ENCODE measurements around the gene CDK12. TPM values are rescaled to one million over a fixed set of nuclear protein-coding genes. Genes with fewer than 3 reads are reported as not detected.

Gene CDK12
- total RNA-seq, 1 donor from 2014 or later = 63.0 TPM

DNA sequence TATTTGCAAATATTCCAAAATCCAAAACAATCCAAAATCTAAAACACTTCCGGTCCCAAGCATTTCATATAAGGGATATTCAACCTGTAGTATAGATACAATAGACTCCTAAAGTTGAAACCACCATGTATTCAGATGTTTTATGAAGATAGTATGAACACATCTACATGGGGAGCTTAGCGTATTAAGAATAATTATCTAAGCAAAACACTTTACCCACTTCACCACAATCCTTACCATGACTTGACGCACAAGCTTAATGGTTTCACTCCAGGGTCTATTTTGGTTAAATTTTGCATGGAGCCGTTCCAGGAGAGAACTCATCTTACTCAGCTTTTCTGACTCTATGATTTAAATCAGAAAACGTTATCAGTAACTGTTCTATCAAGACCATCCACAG is 13.7 kb upstream of the CDK12 start:
- Mint-ChIP-seq H3K4me3 (ENCODE audit: unreplicated experiment) (peak overlapping the region; percentile 7), H3K36me3 (ENCODE audit: low read depth, unreplicated experiment) (peaks cover 13% of the 10 kb centered on the region)

GRCh38 chr17:39450051-39450450 is 11.2 kb upstream of the CDK12 start:
- DNase-seq (ENCODE audit: low spot score) = no peak
- Mint-ChIP-seq H3K27me3 (ENCODE audit: unreplicated experiment) (peaks cover 6% of the 10 kb centered on the region), H3K4me1 (ENCODE audit: unreplicated experiment) (peaks cover 11% of the 10 kb centered on the region), H3K27ac (ENCODE audit: unreplicated experiment) (peak overlapping the region; percentile 97), H3K9me3 (ENCODE audit: unreplicated experiment) (no peaks in the 10 kb centered on the region), H3K4me3 (ENCODE audit: unreplicated experiment) (peak overlapping the region; percentile 98), H3K36me3 (ENCODE audit: low read depth, unreplicated experiment) (peaks cover 4% of the 10 kb centered on the region)
- no peak for TF ChIP-seq CTCF (IDR thresholded peaks at IDR 0.05; ENCODE audit: unreplicated experiment)

More for the DNA sequence above, 13.7 kb upstream of the CDK12 start:
- DNase-seq (ENCODE audit: low spot score) = no peak
- H3K27ac Mint-ChIP-seq (ENCODE audit: unreplicated experiment) = no peak overlapping the region
- TF ChIP-seq CTCF (IDR thresholded peaks at IDR 0.05; ENCODE audit: unreplicated experiment) = no peak
- peaks cover 6% of the 10 kb centered on the region for H3K27me3 Mint-ChIP-seq (ENCODE audit: unreplicated experiment)
- H3K9me3 Mint-ChIP-seq (ENCODE audit: unreplicated experiment) = no peaks in the 10 kb centered on the region
- peaks cover 11% of the 10 kb centered on the region for H3K4me1 Mint-ChIP-seq (ENCODE audit: unreplicated experiment)

DNA sequence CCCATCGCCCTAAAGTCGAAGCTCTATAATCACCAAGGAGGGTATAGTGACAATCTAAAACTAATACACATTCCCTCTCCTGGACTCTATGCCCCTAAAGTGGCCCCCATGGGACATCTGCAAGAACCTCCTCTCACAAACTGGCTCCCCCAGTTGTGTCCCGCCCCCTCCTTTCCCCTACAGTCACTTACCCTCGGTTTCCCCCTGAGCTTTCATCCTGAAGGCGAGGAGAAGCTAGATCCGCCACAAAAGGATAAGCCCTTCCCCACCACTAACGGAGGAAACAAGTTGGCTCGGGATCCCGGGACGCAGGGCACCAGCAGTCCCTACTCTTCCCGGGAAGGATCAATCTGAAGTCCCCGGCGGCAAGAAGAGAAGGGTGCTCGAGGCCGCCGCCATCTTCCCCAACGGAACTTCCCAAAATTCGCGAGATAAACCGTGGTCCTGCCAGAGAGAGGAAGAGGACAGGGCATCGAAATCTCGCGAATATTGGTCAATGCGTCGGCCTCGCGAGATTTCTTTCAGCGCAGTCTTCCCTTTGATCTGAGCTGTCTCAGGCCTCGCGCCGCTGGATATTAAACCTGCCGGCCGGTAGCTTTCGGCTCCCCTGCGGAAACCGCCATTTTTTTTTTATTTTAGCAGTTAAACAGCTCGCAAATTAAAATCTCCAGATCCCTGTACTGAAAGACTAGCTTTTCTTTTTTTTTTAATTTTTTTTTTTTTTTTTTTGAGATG is 10.3 kb upstream of the CDK12 start, which contains the start of gene MED1:
MED1 (minus strand) TSS at position 417 of the 735 bp plus-strand sequence; CDS start at position 216, 201 bp downstream.
- peaks cover 6% of the 10 kb centered on the region for H3K27me3 Mint-ChIP-seq (ENCODE audit: unreplicated experiment)
- H3K4me1 Mint-ChIP-seq (ENCODE audit: unreplicated experiment) = peaks cover 11% of the 10 kb centered on the region
- no peaks in the 10 kb centered on the region for H3K9me3 Mint-ChIP-seq (ENCODE audit: unreplicated experiment)
- H3K36me3 Mint-ChIP-seq (ENCODE audit: low read depth, unreplicated experiment) = peaks cover 4% of the 10 kb centered on the region
- peak within 1 kb of the TSS; percentile 97 for H3K27ac Mint-ChIP-seq (ENCODE audit: unreplicated experiment)
- H3K4me3 Mint-ChIP-seq (ENCODE audit: unreplicated experiment) = peak within 1 kb of the TSS; percentile 98
- no peak for TF ChIP-seq CTCF (IDR thresholded peaks at IDR 0.05; ENCODE audit: unreplicated experiment)
- peak; percentile 92 for DNase-seq (ENCODE audit: low spot score)

DNA sequence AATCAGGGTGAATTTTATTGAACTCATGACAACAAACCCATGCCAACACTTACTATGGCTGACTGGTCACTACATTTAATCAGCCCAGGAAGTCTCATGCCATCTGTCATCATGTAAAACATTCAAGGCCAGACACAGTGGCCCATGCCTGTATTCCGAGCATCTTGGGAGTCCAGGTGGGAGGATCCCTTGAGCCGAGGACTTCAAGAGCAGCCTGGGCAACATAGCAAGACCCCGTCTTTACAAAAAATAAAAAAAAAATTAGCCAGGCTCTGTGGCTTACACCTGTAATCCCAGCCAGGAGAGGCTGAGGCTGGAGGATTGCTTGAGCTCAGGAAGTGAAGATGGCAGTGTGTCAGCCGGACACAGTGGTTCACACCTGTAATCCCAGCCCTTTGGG is 5.4 kb upstream of the CDK12 start:
- Mint-ChIP-seq H3K4me1 (ENCODE audit: unreplicated experiment) (peaks cover under 1% of the 10 kb centered on the region), H3K4me3 (ENCODE audit: unreplicated experiment) (no peak overlapping the region), H3K27me3 (ENCODE audit: unreplicated experiment) (peaks cover 4% of the 10 kb centered on the region), H3K9me3 (ENCODE audit: unreplicated experiment) (no peaks in the 10 kb centered on the region), H3K27ac (ENCODE audit: unreplicated experiment) (no peak overlapping the region), H3K36me3 (ENCODE audit: low read depth, unreplicated experiment) (peaks cover 4% of the 10 kb centered on the region)
- no peak for DNase-seq (ENCODE audit: low spot score)
- no peak for TF ChIP-seq CTCF (IDR thresholded peaks at IDR 0.05; ENCODE audit: unreplicated experiment)

DNA sequence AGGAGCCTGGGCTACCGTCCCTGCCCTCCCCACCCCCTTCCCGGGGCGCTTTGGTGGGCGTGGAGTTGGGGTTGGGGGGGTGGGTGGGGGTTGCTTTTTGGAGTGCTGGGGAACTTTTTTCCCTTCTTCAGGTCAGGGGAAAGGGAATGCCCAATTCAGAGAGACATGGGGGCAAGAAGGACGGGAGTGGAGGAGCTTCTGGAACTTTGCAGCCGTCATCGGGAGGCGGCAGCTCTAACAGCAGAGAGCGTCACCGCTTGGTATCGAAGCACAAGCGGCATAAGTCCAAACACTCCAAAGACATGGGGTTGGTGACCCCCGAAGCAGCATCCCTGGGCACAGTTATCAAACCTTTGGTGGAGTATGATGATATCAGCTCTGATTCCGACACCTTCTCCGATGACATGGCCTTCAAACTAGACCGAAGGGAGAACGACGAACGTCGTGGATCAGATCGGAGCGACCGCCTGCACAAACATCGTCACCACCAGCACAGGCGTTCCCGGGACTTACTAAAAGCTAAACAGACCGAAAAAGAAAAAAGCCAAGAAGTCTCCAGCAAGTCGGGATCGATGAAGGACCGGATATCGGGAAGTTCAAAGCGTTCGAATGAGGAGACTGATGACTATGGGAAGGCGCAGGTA is 762 bp downstream of the CDK12 start:
- H3K36me3 Mint-ChIP-seq (ENCODE audit: low read depth, unreplicated experiment) = peaks cover 17% of the 10 kb centered on the region
- no peak for TF ChIP-seq CTCF (IDR thresholded peaks at IDR 0.05; ENCODE audit: unreplicated experiment)
- peaks cover 3% of the 10 kb centered on the region for H3K27me3 Mint-ChIP-seq (ENCODE audit: unreplicated experiment)
- peak overlapping the region; percentile 95 for H3K27ac Mint-ChIP-seq (ENCODE audit: unreplicated experiment)
- H3K4me1 Mint-ChIP-seq (ENCODE audit: unreplicated experiment) = peaks cover 20% of the 10 kb centered on the region
- DNase-seq (ENCODE audit: low spot score) = no peak
- no peaks in the 10 kb centered on the region for H3K9me3 Mint-ChIP-seq (ENCODE audit: unreplicated experiment)
- peak overlapping the region; percentile 99 for H3K4me3 Mint-ChIP-seq (ENCODE audit: unreplicated experiment)
